ENCODE data around the gene PARL.

The PARL gene

DNA sequence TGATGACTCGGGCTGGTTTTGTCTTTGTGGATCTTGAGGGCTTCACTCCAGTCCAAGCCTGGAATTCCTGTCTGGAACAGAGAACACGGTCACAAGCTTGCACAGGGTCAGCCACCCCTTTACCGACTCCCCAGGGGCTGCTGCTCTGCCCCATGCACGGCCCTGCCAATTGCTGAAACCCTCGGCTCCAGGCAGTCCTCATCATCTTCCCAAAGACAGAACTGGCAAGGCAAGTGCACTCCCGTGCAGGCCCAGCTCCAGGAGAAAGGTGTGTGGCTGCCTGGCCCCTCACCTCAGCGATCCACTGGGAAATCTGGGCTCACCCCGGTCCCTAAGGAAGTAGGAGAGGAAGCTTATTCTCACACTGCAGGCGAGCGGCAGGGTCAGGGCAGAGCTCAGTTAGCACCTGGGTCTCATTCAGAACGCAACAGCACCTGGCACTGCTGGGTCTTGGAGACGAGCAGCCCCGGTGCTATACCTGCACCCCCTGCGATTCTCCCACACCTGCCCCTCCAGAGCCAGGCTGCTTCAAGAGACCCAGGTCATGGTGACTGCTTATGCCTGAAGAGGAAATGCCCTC, 66.5 kb downstream of the PARL start:
- DNase-seq (ENCODE audit: low read depth, low spot score) = no peak

GRCh38 chr3:183817639-183818038, 67.0 kb downstream of the PARL start:
- no peak for DNase-seq (ENCODE audit: low read depth, low spot score)

GRCh38 chr3:183816681-183817510, 67.8 kb downstream of the PARL start:
- no peak for DNase-seq (ENCODE audit: low read depth, low spot score)

DNA sequence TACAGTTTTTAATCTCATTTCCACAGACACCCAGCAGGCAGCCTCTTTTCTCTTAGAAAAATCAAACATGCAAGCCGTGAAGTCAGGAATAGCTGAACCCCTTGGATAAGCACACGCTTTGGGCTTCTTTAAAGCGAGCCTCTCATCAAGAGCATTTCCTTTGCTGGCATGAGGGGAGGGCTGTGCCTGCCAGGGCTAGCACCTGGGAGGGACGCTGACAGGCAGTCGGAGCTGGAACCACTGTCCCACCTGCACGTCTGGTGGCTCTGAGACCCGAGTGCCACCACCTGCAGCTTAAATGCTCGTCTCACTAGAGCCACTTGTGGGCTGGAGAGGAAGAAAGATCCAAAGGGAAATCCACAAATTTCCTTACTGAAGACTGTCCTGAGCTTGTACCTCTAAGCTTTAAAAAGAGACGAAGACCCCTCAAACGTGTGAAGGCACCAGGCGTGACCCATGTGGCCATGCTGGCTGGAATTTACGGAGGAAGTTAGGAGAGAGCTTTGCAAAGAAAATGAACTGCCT, 68.7 kb downstream of the PARL start:
- DNase-seq (ENCODE audit: low read depth, low spot score) = no peak

- no peak for DNase-seq (ENCODE audit: low read depth, low spot score)
These were observed 69.1 kb downstream of the PARL start for GRCh38 chr3:183815563-183815940.

- no peak for DNase-seq (ENCODE audit: low read depth, low spot score)
These were observed 70.4 kb downstream of the PARL start for GRCh38 chr3:183814240-183814639.

GRCh38 chr3:183812761-183813445, 71.8 kb downstream of the PARL start:
- no peak for DNase-seq (ENCODE audit: low read depth, low spot score)

GRCh38 chr3:183811638-183812037, 73.0 kb downstream of the PARL start:
- no peak for DNase-seq (ENCODE audit: low read depth, low spot score)

- no peak for DNase-seq (ENCODE audit: low read depth, low spot score)
These were observed 73.8 kb downstream of the PARL start for GRCh38 chr3:183810643-183811594.

- DNase-seq (ENCODE audit: low read depth, low spot score) = no peak
These were observed 75.4 kb downstream of the PARL start for GRCh38 chr3:183809270-183809669.

- no peak for DNase-seq (ENCODE audit: low read depth, low spot score)
These were observed 76.3 kb downstream of the PARL start for GRCh38 chr3:183808355-183808754.

DNA sequence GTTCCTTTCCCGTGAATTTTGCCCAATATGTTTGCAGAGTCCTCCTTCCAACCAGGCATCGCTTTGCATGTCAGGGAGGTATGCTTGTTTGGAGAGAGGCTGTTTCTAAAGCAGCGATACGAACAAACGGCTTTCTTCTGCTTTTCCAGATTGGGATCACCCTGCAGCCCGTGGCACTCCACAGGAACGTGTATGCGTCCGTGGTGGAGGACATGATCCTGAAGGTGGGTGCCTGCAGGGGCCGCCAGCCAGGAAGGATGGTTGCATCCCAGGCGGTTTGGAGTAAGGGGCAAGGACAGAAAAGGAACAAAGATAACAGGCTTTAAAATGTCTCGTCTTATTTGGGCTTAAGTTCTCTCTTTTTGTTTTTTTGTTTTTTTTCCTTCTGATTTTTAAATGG, 76.8 kb downstream of the PARL start:
- DNase-seq (ENCODE audit: low read depth, low spot score) = no peak

DNA sequence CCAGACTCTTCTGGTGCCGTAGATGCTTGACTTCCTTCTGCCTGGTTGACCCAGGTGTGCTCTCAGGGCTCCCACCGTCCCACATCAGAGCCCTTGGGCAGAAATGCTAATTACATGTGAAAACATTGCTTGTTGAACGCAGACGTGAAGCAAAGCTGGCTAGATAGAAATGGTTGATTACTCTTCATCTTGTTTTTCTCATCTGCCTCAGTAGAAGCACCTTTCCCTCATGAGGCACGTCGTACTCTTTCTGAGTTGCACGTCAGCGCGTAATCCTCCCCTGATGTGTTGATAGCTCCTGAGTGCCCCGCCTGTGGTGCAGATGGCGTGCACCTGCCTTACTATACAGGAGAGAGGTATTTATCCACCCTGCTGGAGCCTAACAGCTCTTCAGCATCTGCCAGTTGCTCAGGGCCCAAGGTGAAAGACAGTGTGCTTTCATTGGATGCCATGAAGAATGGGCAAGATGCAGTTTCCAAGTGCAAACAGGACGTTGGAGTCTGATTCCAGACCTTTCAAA, 77.4 kb downstream of the PARL start:
- DNase-seq (ENCODE audit: low read depth, low spot score) = no peak

GRCh38 chr3:183802989-183803388, 81.7 kb downstream of the PARL start:
- no peak for DNase-seq (ENCODE audit: low read depth, low spot score)

- DNase-seq (ENCODE audit: low read depth, low spot score) = no peak
These were observed 83.1 kb downstream of the PARL start for GRCh38 chr3:183801601-183802000.

DNA sequence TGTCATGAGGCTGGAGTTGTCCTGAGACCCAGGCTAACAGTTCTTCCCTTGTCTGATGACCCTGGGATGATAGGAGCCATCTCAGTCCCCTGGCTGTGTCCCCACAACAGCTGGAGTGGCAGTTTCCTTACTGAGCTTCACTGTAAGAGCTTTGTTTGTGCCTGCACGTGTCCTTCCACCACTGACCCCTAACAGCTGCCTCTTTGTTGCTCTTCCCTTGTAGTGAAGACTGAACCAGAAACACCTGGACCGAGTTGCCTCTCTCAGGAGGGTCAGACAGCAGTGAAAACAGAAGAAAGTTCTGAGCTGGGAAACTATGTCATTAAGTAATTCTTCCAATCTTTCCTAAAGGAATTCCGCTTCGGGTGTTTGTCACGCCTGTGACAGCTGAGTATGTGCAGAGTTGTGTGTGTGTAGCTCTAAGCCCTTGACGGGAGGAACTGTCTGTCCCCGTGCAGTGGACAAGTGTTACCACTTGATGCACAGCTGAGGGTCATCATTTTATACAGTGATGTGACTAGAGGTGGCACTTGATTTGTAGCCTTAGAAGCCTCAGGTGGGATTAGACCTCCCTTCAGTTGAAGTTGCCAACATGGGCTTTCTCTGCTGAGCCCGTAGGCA, 84.3 kb downstream of the PARL start:
- no peak for DNase-seq (ENCODE audit: low read depth, low spot score)

DNA sequence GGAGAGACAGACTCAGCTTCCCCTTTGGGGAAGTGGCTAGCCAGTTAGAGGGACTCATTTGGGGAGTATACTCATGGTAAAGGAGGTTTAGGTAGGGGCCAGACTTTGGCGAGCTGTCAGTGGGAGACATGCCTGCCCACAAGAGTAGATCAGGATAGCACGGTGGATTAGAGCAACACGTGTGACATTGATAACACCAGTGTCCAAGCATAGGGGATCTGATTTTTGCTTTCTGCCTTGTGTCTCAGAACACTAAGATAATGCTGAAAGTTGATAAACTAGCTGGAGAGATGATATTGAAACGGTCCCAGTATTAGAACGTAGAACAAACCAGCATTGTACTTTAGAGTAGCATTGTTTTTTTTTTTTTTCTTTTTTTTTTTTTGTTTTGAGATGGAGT, 85.2 kb downstream of the PARL start:
- no peak for DNase-seq (ENCODE audit: low read depth, low spot score)

DNA sequence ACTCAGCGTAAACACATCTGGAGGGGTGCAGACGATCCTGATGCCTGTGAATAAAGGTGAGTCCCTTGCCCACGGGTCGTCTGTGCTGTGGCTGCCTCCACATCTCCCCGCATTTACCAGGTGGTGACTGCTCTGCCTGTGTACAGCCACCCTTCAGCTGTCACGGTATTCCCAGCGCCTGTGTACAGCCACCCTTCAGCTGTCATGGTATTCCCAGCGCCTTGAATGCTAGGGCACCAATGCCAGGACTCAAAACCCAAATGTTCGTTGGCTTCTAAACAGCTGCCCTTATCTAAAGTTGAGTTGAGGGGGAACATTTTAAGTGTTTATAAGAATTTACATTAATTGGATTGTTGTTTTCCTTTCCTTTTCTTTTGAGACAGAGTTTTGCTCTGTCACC, 86.7 kb downstream of the PARL start:
- DNase-seq (ENCODE audit: low read depth, low spot score) = no peak

DNA sequence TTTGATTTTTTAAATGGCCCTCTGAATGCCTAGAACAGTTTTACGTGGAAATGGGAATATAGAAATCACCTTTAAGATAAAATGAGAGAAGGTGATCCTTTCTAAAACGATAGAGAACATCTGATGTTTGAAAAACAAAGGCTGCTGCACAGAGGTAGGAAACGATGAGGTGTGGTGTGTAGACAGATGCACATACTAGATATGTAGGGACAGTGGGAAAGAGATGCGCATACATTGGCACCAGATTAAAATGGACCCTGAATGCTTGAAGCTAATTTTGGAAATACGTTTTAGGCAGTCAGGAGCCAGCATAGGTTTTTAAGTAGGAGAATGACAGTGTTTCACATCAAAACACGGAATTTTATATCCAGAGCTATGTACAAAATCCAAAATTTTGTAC, 88.3 kb downstream of the PARL start:
- DNase-seq (ENCODE audit: low read depth, low spot score) = no peak

DNA sequence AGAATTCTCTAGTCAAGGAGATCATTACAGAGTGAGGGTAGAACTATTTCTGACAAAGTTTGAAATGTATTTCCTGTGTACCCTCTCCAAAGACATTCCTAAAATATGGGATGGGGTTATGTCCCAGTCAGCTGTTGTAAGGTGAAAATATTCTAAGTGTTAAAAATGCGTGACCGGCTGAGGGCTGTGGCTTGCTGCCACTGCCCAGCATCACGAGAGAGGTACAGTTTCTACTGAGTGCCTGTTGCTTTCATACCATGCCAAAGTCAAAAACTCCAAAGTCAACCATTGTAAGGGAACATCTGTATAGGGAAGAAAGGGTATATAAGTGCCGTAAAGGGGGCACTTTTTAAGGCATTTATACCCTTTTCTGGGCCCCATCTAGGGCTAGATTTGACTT, 90.2 kb downstream of the PARL start:
- no peak for DNase-seq (ENCODE audit: low read depth, low spot score)

DNA sequence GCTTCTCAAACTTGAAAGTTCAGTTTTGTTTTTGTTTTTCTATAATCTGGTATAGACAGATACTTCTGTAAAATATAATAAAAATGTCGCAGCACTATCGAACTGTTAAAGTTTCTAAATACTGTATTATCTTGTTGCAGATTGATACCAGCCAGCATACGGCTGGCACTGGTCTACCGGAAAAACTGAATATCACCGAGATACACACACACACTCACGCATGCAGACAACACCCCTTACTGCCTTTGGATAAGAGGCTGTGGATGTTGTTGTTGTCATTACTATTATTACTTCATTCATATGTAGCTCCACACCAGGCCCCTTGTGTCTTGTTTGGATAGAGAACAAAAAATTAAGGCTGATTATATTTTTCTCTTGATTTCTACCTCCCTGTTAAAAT, 91.7 kb downstream of the PARL start:
- DNase-seq (ENCODE audit: low read depth, low spot score) = no peak

All from ELF-1 (cell line).